Measurements from ENCODE around the gene LCN6.
A peak's percentile ranks its signal among the peaks of the same experiment; 100 is the strongest.
"Not testable (repeated sequence)": the region's sequence is repeated elsewhere in the genome, so short reads cannot be mapped to it uniquely, and the experiment has no call there.

The LCN6 gene, protein sequence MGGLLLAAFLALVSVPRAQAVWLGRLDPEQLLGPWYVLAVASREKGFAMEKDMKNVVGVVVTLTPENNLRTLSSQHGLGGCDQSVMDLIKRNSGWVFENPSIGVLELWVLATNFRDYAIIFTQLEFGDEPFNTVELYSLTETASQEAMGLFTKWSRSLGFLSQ

DNA sequence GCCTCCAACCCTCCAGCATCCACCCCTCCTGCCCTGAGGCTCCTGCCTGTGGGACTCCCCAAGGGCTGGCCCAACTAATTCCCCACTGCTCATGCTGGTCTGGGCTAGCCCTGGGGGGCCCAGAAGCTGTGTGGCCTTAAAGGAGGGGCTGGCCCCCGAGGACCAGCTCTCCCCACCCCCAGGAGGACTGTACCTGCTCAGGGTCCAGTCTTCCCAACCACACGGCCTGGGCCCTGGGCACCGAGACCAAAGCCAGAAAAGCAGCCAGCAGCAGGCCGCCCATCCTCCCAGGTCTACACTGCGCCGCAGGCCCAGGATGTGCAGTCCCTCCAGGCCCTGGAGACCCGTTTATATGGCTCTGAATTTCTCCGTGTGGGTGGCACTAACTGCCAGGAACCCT, at the start of gene LCN6:
TSS of gene LCN6 (minus strand) at position 325 of the 400 bp plus-strand sequence. CDS start at position 283, 42 bp downstream.
- no peak for DNase-seq (ENCODE audit: low spot score)

DNA sequence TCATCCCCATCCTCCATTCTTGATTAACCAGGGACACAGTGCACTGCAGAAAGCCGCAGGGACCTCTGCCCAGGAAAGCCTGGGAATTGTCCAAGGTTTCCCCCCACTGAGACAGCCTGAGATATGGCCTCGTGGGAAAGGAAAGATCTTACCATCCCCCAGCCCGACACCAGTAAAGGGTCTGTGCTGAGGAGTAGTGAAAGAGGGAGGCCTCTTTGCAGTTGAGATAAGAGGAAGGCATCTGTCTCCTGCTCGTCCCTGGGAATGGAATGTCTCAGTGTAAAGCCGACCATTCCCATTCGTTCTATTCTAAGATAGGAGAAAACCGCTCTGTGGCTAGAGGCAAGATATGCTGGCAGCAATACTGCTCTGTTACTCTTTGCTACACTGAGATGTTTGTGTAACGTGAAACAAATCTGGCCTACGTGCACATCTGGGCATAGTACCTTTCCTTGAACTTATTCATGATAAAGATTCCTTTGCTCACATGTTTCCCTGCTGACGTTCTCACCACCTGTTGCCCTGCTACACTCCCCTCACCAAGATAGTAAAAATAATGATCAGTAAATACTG, 48.5 kb upstream of the LCN6 start:
- not testable (repeated sequence) for DNase-seq (ENCODE audit: low spot score)

DNA sequence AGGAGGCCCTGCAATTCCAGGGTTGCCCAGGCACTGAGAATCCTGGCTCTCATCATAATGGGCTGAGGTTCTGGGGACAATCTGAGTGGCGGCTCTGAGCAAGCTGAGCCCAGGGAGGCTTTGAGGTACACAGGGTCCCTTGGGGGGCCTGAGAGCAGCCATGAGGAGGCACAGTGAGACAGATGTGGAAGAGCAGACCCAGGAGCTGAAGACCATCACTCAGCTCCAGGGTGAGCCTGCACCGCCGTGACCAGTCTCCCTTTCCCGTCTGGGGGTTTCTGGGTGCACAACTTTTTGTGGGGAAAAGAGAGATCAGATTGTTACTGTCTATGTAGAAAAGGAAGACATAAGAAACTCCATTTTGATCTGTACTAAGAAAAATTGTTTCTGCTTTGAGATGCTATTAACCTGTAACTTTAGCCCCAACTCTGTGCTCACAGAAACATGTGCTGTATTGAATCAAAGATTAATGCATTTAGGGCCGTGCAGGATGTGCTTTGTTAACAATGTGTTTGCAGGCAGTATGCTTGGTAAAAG, 48.0 kb upstream of the LCN6 start, which contains the start of gene CCDC183:
TSS of gene CCDC183 (plus strand) at position 101 of the 537 bp plus-strand sequence. CDS start at position 161, 60 bp downstream.
- no peak for DNase-seq (ENCODE audit: low spot score)

DNA sequence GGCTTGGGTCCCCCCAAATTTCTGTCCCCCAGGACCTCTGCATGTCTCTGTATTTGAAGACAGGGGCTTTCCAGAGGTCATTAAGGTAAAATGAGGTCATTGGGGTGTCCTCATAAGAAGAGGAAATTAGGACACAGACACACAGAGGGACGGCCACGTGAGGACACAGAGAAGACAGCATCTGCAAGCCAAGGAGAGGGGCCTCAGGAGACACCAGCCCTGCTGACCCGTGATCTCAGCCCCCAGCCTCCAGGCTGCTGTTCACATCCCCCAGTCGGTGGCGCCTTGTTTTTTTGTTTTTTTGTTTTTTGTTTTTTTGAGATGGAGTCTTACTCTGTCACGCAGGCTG, 46.6 kb upstream of the LCN6 start:
- DNase-seq (ENCODE audit: low spot score): no peak

DNA sequence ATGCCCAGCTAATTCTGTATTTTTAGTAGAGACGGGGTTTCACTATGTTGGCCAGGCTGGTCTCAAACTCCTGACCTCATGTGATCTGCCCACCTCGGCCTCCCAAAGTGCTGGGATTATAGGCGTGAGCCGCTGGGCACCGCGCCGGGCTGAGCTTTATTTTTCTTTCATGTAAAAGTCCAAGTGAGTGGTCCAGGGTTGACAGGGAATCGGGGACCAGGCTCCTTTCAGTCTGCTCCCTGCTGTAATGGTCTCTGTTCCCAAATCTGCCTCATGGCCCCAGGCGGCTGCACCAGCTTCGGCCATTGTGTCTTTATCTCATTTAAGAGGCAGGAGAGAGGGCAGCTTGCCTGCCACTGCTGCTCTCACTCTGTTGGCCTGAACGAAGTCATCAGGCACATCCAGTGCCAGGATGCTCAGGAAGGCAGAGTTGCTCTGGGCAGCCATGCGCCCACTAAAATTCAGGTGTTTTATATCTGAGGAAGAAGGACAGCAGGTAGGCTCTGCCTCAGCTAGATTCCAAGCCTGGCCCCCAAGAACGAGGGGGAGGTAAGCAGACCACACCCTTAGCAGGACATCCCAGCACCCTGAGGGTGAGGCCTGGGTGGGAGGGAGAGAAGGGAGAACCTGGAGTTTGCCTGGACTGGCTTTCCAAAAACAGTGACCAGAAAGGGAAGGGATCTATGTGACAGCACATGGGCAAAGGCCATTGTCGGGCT, 46.1 kb upstream of the LCN6 start:
- no peak for DNase-seq (ENCODE audit: low spot score)

DNA sequence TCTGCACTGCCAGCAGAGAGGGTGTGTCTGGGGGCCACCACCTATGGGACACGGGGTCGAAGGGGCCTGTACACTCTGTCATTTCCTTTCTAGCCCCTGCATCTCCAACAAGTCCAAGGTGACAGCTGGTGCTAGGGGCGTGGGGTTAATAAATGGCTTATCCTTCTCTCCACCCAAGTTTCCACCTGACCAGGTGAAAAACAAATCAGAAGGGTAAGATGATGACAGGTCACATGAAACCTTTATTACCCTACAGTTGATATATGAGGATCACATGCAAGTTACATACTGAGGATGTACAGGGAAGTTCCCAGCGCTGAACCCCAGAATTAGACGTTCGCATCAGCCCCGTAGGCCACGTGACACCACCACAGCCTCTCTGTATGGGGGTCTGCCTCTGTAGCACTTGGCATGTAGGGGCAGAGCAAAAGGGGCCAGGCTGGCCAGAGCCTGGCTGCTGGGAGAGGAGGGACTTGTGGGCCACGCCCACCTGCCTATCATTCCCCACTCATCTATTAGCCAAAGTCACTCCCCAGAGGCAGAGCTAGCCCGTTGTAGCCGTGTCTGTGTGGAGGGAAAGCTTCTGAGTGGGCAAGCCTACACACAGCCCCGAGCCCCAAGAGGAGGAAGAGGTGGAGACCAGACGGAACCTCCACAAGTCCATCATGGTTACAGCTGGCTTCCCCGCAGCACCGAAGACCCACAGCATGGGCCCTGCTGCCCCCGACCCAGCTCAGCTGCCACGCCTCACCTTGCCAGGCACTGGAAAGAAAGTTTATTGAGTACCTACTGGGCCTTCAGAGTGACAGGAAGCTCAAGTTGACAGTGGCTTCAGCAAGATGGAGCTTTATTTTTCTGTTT, 45.0 kb upstream of the LCN6 start:
- DNase-seq (ENCODE audit: low spot score): no peak

DNA sequence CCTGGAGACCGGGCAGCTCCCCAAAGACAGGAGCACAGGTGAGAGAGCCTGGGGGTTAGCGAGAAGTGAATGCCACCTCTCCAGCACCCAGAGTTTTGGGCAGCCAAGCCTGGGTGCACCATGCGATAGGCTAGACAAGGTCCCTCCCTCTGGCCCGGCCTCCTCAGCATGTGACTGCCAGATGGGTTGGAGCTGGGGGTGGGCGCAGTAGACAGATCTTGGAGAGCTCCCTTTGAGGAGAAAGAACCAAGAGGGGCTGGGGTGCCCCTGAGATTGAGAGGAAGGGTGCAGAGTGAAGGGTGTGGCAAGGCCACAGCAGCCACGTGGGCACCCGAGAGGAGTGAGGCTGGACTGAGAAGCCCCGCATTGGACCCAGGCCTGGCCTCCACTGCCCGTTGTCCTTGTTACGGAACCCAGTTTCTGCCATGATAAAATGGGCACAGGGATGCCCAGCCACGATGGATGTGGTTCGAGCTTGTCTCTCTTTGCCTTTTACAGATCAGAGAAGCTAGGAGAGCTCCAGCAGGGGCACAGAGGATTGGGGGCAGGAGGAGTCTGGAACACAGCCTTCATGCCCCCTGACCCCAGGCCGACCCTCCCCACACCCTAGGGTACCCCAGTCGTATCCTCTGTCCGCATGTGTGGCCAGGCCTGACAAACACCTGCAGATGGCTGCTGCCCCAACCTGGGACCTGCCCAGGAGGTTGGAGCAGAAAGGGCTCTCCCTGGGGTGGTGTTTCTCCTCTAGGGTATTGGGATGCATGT, 44.2 kb upstream of the LCN6 start:
- DNase-seq (ENCODE audit: low spot score): no peak

DNA sequence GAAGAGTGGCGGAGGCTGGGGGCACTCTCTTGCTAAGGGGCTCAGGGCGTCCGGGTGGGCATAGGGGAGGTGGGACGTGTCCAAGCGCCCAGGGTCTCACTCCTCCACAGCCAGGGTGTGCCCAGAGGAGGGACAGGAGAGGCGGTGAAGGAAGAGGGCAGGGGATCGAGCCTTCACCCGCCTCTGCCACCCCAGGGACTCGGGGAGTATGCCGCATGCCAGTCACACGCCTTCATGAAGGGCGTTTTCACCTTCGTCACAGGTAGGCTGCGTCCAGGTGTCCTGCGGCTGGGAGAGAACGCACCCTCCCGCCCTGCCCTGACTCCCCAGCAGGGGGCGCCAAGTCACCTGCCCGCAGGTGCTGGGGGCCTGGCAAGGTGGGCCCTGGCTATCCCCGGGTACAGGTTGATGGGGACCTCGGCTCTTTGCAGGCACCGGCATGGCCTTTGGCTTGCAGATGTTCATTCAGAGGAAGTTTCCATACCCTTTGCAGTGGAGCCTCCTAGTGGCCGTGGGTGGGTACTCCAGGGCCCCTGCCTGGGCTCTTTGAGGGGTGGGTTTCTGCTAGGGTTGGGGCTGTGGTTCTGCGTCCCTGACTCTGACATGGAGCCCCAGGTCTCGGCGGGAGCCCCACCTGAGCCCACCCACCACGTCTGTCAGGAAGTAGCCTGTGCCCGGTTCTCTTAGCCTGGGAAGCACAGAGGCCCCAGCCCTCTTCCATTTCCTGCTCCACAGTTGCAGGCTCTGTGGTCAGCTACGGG, 43.4 kb upstream of the LCN6 start:
- no peak for DNase-seq (ENCODE audit: low spot score)

DNA sequence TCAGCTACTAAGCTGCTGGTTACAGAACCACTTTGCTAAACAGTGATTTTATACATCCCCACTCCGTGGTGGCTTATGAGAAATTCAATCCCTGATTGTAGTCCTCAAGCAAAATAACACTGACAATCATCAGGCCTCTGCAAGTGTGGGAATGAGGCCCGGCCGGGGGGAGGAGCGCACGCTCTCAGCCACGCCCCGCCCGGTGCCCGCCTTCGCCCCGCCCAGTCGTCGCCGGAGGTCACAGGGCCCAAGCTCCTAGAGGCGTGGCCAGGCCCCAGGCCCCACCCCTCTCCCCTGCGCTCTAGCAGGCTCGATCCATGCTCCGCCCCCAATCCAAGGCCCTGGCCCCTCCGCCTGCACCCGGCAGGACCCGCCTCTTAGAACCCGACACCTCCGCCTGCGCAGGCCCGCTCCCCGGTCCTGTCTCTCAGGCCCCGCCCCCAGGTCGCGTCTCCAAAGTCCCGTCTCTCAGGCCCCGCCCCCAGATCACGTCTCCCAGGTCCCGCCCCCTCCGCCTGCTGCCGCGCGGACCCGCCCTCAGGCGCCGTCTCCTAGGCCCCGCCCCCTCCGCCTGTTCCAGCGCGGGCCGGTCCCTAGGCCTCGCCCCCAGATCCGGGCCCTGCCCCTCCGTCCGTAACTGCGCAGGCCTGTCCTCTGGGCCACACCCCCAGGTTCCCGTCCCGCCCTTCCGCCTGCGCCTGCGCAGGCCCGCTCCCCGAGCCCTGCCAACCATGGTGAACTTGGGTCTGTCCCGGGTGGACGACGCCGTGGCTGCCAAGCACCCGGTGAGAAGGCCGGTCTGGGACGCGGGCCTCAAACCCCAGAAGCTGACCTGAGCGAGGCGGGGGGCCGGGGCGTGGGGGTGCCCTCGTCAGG, 42.6 kb upstream of the LCN6 start, which contains the start of gene TMEM141:
TSS of gene TMEM141 (plus strand) at position 705 of the 876 bp plus-strand sequence. CDS start at position 732, 27 bp downstream.
- DNase-seq (ENCODE audit: low spot score): peak; percentile 100

DNA sequence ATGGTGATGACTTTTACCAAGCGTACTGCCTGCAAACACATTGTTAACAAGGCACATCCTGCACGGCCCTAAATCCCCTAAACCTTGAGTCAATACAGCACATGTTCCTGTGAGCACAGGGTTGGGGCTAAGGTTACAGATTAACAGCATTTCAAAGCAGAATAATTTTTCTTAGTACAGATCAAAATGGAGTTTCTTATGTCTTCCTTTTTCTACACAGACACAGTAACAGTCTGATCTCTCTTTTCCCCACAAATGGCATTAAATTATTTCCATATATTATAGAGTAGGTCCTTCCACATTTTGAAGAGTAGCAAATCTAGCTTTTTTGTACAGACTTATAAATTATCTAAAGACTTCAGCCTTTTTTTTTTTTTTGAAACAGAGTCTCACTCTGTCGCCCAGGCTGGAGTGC, 41.2 kb upstream of the LCN6 start:
- no peak for DNase-seq (ENCODE audit: low spot score)

DNA sequence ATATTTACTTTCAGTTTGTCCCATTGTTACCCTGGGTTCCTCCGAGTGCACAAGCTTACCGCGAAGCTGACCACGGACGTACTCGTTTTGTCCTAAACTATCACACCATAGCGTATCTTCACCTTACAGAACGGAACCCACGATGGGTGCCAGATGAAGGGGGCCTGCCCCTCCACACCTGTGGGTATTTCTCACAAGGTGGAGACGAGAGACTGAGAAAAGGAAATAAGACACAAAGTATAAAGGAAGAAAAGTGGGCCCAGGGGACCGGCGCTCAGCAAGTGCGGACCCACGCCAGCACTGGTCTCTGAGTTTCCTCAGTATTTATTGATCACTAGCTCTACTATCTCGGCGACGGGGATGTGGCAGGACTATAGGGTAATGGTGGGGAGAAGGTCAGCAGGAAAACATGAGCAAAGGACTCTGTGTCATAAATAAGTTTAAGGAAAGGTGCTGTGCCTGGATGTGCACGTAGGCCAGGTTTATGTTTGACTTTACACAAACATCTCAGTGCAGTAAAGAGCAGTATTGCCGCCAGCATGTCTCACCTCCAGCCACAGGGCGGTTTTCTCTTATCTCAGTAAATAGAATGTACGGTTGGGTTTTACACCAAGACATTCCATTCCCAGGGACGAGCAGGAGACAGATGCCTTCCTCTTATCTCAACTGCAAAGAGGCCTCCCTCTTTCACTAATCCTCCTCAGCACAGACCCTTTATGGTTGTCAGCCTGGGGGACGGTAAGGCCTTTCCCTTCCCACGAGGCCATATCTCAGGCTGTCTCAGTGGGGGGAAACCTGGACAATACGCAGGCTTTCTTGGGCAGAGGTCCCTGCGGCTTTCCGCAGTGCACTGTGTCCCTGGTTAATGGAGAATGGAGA, 40.6 kb upstream of the LCN6 start:
- DNase-seq (ENCODE audit: low spot score): not testable (repeated sequence)

DNA sequence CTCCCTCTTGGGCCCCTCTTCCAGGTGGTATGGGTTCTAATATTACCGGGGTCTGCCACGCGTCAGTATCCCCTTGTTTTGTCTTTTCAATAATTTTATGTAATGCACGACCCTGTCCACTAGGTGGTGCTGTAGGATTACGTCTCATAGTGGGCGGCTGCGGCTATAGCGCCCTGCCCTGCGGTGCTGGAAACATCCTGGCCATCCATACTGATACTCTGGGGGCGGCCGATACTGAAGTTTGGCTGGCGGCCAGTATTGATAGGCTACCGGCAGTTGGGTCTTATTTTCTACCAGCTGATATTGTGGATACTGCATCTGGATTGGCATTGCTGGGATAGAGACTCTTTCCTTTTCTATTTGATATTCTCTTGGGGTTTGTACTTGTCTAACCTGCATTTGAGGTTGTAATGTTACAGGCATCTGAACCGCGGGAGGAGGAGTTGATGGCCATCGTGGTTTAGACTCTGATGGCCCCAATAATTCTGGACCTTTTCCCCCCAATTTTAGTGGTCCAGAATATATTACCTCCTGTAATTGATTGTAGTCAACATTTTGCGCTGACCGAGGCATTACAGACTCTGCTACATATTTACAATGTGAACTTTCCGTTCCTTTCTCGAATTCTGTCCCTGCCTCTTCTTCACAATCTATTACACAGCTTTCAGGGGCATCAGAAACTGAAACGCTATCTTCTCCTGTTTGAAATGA, 39.5 kb upstream of the LCN6 start:
- peak; percentile 65 for DNase-seq (ENCODE audit: low spot score)

DNA sequence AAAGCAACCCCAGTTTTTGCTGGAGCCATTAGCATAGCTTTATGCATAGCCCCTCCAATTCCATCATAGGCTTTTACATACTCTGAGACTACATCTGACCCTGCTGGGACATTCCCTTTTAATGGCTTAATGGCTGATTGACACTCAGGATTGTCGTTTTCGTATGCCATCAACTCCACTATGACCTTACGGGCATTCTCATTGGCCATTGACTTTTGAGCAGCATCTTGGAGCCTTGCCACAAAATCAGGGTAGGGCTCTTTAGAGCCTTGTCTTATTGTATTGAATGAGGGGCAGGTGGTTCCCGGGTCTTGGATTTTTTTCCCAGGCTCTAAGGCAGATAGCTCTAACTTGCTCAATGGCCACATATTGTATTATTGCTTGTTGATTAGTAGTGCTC, 38.7 kb upstream of the LCN6 start:
- not testable (repeated sequence) for DNase-seq (ENCODE audit: low spot score)

DNA sequence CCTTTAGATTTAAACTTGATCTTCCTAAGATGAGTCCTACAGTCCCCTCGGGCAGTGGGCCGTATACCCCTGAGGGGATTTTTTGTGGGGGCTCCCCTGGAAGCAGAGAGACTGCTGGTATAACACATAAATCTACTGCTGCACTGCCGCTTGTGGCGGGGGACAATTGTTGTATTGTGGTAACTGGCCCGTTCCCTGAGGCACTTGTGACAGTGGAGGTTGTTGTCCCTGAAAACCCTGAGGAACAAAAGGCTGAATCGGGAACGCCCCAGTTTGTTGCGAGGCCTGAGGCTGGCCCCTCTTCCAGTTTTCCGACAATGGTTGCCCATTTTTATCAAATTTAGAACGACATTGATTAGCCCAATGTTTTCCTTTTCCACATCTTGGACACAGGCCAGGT, 38.1 kb upstream of the LCN6 start:
- DNase-seq (ENCODE audit: low spot score): no peak

DNA sequence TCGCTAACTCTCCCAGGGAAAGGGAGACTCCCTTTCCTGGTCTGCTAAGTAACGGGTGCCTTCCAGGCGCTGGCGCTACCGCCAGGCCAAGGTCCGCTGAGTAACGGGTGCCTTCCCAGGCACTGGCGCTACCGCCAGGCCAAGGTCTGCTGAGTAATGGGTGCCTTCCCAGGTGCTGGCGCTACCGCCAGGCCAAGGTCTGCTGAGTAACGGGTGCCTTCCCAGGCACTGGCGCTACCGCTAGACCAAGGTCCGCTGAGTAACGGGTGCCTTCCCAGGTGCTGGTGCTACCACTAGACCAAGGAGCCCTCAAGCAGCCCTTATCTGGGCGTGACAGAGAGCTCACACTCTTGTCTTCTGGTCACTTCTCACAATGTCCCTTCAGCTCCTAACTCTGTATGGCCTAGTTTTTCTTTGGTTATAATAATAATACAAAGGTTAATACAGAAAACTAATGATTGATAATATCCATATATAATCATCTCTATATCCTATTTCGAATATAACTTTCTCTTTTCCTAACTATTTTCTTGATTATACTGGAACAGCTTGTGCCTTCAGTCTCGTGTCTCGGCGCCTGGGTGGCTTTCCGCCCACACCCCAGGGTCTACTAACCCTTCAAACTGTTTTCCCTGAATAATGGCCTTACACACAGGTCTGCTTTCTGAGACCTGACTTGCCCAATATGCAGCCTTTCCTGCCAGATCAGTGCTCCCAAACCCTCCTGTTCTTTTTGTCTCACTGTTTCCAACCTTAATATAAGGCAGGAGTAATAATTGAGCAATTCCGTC, 37.4 kb upstream of the LCN6 start:
- DNase-seq (ENCODE audit: low spot score): not testable (repeated sequence)

DNA sequence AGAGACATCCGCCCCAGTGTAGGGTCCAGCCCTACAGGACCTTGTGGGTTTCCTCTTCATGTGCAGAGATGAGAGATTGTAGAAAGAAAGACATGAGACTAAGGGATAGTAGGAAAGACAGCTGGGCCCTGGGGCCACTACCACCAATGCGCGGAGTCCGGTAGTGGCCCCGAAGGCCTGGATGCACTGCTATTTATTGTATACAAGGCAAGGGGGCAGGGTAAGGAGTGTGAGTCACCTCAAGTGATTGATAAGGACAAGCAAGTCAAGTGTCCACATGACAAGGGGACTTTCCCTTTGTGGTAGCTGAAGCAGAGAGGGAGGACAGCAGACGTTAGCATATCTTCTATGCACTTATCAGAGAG, 36.7 kb upstream of the LCN6 start:
- DNase-seq (ENCODE audit: low spot score): no peak
